ENCODE data around the gene CNIH3.

The CNIH3 gene

DNA sequence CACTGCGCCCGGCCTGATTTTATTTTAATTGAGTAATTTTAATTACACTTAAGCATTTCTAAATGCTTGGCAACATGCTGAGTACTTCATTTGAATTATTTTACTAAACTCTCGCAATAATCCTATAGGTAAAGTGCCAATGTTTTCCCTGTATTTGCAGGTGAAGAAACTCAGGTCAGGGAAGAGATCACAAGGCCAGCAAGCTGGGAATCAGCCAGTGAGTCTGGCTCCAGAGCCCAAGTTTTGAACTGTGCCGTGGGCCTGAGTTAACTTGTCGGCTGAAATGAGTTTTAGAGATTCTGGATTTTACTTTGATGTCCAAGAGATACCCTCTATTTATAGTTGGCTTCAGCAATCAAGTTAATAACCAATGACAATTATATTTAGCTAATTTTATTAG lies 141.4 kb downstream of the CNIH3 start:
- ATAC-seq (ENCODE audit: insufficient read depth, low read depth) (no peak), DNase-seq (no peak)
- no peak overlapping the region for H3K4me3 ChIP-seq (ENCODE audit: low read depth in 1 of 2, low read length in 2 of 2)
- no peaks in the 10 kb centered on the region for H4K20me1 ChIP-seq (ENCODE audit: insufficient read depth, low read length)
- no peaks in the 10 kb centered on the region for H3K4me1 ChIP-seq (ENCODE audit: insufficient read depth, low read length)
- no peak overlapping the region for H2AFZ ChIP-seq (ENCODE audit: low read depth, low read length)
- H3K9me3 ChIP-seq (ENCODE audit: insufficient read depth, low read length, severe bottlenecking) = peaks cover 6% of the 10 kb centered on the region
- no peaks in the 10 kb centered on the region for H3K79me2 ChIP-seq (ENCODE audit: insufficient read depth, low read length)
- no peak overlapping the region for H3K4me2 ChIP-seq (ENCODE audit: insufficient read depth, low read length)
- H3K9ac ChIP-seq (ENCODE audit: low read depth, low read length) = no peak overlapping the region
- TF ChIP-seq, protein P1, sequence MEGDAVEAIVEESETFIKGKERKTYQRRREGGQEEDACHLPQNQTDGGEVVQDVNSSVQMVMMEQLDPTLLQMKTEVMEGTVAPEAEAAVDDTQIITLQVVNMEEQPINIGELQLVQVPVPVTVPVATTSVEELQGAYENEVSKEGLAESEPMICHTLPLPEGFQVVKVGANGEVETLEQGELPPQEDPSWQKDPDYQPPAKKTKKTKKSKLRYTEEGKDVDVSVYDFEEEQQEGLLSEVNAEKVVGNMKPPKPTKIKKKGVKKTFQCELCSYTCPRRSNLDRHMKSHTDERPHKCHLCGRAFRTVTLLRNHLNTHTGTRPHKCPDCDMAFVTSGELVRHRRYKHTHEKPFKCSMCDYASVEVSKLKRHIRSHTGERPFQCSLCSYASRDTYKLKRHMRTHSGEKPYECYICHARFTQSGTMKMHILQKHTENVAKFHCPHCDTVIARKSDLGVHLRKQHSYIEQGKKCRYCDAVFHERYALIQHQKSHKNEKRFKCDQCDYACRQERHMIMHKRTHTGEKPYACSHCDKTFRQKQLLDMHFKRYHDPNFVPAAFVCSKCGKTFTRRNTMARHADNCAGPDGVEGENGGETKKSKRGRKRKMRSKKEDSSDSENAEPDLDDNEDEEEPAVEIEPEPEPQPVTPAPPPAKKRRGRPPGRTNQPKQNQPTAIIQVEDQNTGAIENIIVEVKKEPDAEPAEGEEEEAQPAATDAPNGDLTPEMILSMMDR (IDR thresholded peaks at IDR 0.05; ENCODE audit: borderline replicate concordance, extremely low read depth, low read length, poor library complexity, severe bottlenecking) = no peak
- no peak for TF ChIP-seq EZH2 (IDR thresholded peaks at IDR 0.05; ENCODE audit: borderline replicate concordance, low read depth, low read length, severe bottlenecking)
- no peaks in the 10 kb centered on the region for H3K36me3 ChIP-seq (ENCODE audit: insufficient read depth, low read length)
- no peaks in the 10 kb centered on the region for H3K27me3 ChIP-seq (ENCODE audit: insufficient read depth, low read length, poor library complexity)
- no peak overlapping the region for H3K27ac ChIP-seq (ENCODE audit: low read length)

DNA sequence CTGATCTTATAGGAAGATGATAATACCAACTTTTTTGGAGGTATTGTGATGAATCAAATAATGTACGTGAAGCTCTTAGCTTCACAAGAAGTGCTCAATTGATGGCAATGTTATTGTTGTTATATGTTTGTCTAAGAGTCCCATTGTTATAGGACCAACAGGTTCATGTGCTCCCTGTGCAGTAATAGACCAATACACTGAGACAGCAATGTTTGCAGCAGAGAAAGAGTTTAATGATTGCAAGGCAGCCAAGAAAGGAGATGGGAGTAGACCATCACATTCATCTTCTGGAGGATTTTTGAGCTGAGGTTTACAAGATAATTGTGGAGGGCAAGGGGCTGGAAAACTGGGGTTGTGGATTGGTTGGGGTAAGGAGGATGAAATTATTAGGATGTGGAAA lies 143.0 kb downstream of the CNIH3 start:
- no peak overlapping the region for H3K4me3 ChIP-seq (ENCODE audit: low read depth in 1 of 2, low read length in 2 of 2)
- H3K9ac ChIP-seq (ENCODE audit: low read depth, low read length) = no peak overlapping the region
- ATAC-seq (ENCODE audit: insufficient read depth, low read depth) (no peak), DNase-seq (no peak)
- no peaks in the 10 kb centered on the region for H3K36me3 ChIP-seq (ENCODE audit: insufficient read depth, low read length)
- no peaks in the 10 kb centered on the region for H4K20me1 ChIP-seq (ENCODE audit: insufficient read depth, low read length)
- H3K27ac ChIP-seq (ENCODE audit: low read length) = no peak overlapping the region
- no peak for TF ChIP-seq EZH2 (IDR thresholded peaks at IDR 0.05; ENCODE audit: borderline replicate concordance, low read depth, low read length, severe bottlenecking)
- TF ChIP-seq, protein P1 (IDR thresholded peaks at IDR 0.05; ENCODE audit: borderline replicate concordance, extremely low read depth, low read length, poor library complexity, severe bottlenecking) = no peak
- no peaks in the 10 kb centered on the region for H3K4me1 ChIP-seq (ENCODE audit: insufficient read depth, low read length)
- H3K4me2 ChIP-seq (ENCODE audit: insufficient read depth, low read length) = no peak overlapping the region
- no peaks in the 10 kb centered on the region for H3K27me3 ChIP-seq (ENCODE audit: insufficient read depth, low read length, poor library complexity)
- no peak overlapping the region for H2AFZ ChIP-seq (ENCODE audit: low read depth, low read length)
- no peaks in the 10 kb centered on the region for H3K79me2 ChIP-seq (ENCODE audit: insufficient read depth, low read length)
- peaks cover 6% of the 10 kb centered on the region for H3K9me3 ChIP-seq (ENCODE audit: insufficient read depth, low read length, severe bottlenecking)

- DNase-seq = no peak
- no peak overlapping the region for H3K27ac ChIP-seq (ENCODE audit: low read length)
Observed at GRCh38 chr1:224759681-224760091, 143.6 kb downstream of the CNIH3 start.

More at GRCh38 chr1:224759681-224760091, 143.6 kb downstream of the CNIH3 start:
- Histone ChIP-seq H3K36me3 (ENCODE audit: insufficient read depth, low read length) (no peaks in the 10 kb centered on the region), H3K9me3 (ENCODE audit: insufficient read depth, low read length, severe bottlenecking) (peaks cover 6% of the 10 kb centered on the region), H2AFZ (ENCODE audit: low read depth, low read length) (no peak overlapping the region), H4K20me1 (ENCODE audit: insufficient read depth, low read length) (no peaks in the 10 kb centered on the region), H3K9ac (ENCODE audit: low read depth, low read length) (no peak overlapping the region), H3K79me2 (ENCODE audit: insufficient read depth, low read length) (no peaks in the 10 kb centered on the region), H3K4me2 (ENCODE audit: insufficient read depth, low read length) (no peak overlapping the region), H3K27me3 (ENCODE audit: insufficient read depth, low read length, poor library complexity) (no peaks in the 10 kb centered on the region), H3K4me3 (ENCODE audit: low read depth in 1 of 2, low read length in 2 of 2) (no peak overlapping the region), H3K4me1 (ENCODE audit: insufficient read depth, low read length) (no peaks in the 10 kb centered on the region)
- ATAC-seq (ENCODE audit: insufficient read depth, low read depth) = peak; percentile 55; the same call in 2 of the 3 replicates
- no peak for TF ChIP-seq EZH2 (IDR thresholded peaks at IDR 0.05; ENCODE audit: borderline replicate concordance, low read depth, low read length, severe bottlenecking)
- TF ChIP-seq, protein P1 (IDR thresholded peaks at IDR 0.05; ENCODE audit: borderline replicate concordance, extremely low read depth, low read length, poor library complexity, severe bottlenecking) = no peak

Data from DND-41 (cell line).